Measurements from ENCODE around the gene DARS1.
"Not testable (repeated sequence)": the region's sequence is repeated elsewhere in the genome, so short reads cannot be mapped to it uniquely, and the experiment has no call there.

Gene DARS1

GRCh38 chr2:135894930-135895329, 90.5 kb downstream of the DARS1 start:
- Histone ChIP-seq H3K9me3 (ENCODE audit: insufficient read depth, low read length, severe bottlenecking) (no peaks in the 10 kb centered on the region), H3K4me3 (ENCODE audit: low read depth in 1 of 2, low read length in 2 of 2) (no peak overlapping the region), H3K79me2 (ENCODE audit: insufficient read depth, low read length) (no peaks in the 10 kb centered on the region), H3K9ac (ENCODE audit: low read depth, low read length) (no peak overlapping the region), H3K36me3 (ENCODE audit: insufficient read depth, low read length) (no peaks in the 10 kb centered on the region), H3K4me1 (ENCODE audit: insufficient read depth, low read length) (no peaks in the 10 kb centered on the region), H4K20me1 (ENCODE audit: insufficient read depth, low read length) (no peaks in the 10 kb centered on the region), H2AFZ (ENCODE audit: low read depth, low read length) (no peak overlapping the region), H3K27ac (ENCODE audit: low read length) (no peak overlapping the region), H3K4me2 (ENCODE audit: insufficient read depth, low read length) (no peak overlapping the region), H3K27me3 (ENCODE audit: insufficient read depth, low read length, poor library complexity) (no peaks in the 10 kb centered on the region)
- TF ChIP-seq, protein P1, sequence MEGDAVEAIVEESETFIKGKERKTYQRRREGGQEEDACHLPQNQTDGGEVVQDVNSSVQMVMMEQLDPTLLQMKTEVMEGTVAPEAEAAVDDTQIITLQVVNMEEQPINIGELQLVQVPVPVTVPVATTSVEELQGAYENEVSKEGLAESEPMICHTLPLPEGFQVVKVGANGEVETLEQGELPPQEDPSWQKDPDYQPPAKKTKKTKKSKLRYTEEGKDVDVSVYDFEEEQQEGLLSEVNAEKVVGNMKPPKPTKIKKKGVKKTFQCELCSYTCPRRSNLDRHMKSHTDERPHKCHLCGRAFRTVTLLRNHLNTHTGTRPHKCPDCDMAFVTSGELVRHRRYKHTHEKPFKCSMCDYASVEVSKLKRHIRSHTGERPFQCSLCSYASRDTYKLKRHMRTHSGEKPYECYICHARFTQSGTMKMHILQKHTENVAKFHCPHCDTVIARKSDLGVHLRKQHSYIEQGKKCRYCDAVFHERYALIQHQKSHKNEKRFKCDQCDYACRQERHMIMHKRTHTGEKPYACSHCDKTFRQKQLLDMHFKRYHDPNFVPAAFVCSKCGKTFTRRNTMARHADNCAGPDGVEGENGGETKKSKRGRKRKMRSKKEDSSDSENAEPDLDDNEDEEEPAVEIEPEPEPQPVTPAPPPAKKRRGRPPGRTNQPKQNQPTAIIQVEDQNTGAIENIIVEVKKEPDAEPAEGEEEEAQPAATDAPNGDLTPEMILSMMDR (IDR thresholded peaks at IDR 0.05; ENCODE audit: borderline replicate concordance, extremely low read depth, low read length, poor library complexity, severe bottlenecking) = no peak
- no peak for TF ChIP-seq EZH2 (IDR thresholded peaks at IDR 0.05; ENCODE audit: borderline replicate concordance, low read depth, low read length, severe bottlenecking)
- ATAC-seq (ENCODE audit: insufficient read depth, low read depth) (no peak), DNase-seq (no peak)

- no peaks in the 10 kb centered on the region for H3K79me2 ChIP-seq (ENCODE audit: insufficient read depth, low read length)
- no peak overlapping the region for H3K27ac ChIP-seq (ENCODE audit: low read length)
- ATAC-seq (ENCODE audit: insufficient read depth, low read depth) (no peak), DNase-seq (no peak)
- TF ChIP-seq, protein P1 (IDR thresholded peaks at IDR 0.05; ENCODE audit: borderline replicate concordance, extremely low read depth, low read length, poor library complexity, severe bottlenecking) = no peak
- no peak for TF ChIP-seq EZH2 (IDR thresholded peaks at IDR 0.05; ENCODE audit: borderline replicate concordance, low read depth, low read length, severe bottlenecking)
- no peaks in the 10 kb centered on the region for H3K4me1 ChIP-seq (ENCODE audit: insufficient read depth, low read length)
- no peak overlapping the region for H3K4me2 ChIP-seq (ENCODE audit: insufficient read depth, low read length)
- no peak overlapping the region for H3K4me3 ChIP-seq (ENCODE audit: low read depth in 1 of 2, low read length in 2 of 2)
- no peaks in the 10 kb centered on the region for H3K36me3 ChIP-seq (ENCODE audit: insufficient read depth, low read length)
- no peak overlapping the region for H2AFZ ChIP-seq (ENCODE audit: low read depth, low read length)
- no peaks in the 10 kb centered on the region for H4K20me1 ChIP-seq (ENCODE audit: insufficient read depth, low read length)
- no peak overlapping the region for H3K9ac ChIP-seq (ENCODE audit: low read depth, low read length)
- H3K9me3 ChIP-seq (ENCODE audit: insufficient read depth, low read length, severe bottlenecking) = no peaks in the 10 kb centered on the region
- H3K27me3 ChIP-seq (ENCODE audit: insufficient read depth, low read length, poor library complexity) = no peaks in the 10 kb centered on the region
Observed at GRCh38 chr2:135893374-135893794, 92.0 kb downstream of the DARS1 start.

GRCh38 chr2:135890835-135891234, 94.6 kb downstream of the DARS1 start:
- Histone ChIP-seq H3K9ac (ENCODE audit: low read depth, low read length) (no peak overlapping the region), H3K9me3 (ENCODE audit: insufficient read depth, low read length, severe bottlenecking) (peaks cover 7% of the 10 kb centered on the region)
- no peak for TF ChIP-seq EZH2 (IDR thresholded peaks at IDR 0.05; ENCODE audit: borderline replicate concordance, low read depth, low read length, severe bottlenecking)
- TF ChIP-seq, protein P1 (IDR thresholded peaks at IDR 0.05; ENCODE audit: borderline replicate concordance, extremely low read depth, low read length, poor library complexity, severe bottlenecking) = no peak

DNA sequence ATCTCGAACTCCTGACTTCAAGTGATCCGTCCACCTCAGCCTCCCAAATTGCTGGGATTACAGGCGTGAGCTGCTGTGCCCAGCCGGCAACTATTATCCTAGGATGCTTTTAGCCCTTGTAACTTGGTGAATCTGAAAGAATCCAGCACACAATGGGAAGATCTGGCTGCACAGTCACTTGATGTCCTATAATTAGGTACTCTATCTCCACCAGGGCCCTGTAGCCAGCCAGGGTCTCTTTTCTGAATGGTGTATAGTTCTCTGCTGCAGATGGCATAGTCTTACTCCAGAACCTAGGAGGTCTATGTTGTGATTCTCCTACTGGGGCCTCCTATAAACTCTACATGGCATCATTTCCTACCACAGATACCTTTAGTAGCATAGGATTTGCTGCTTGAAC, 95.3 kb downstream of the DARS1 start:
- DNase-seq (no peak), ATAC-seq (ENCODE audit: insufficient read depth, low read depth) (no peak)
- H3K4me2 ChIP-seq (ENCODE audit: insufficient read depth, low read length) = no peak overlapping the region
- H3K36me3 ChIP-seq (ENCODE audit: insufficient read depth, low read length) = no peaks in the 10 kb centered on the region
- H4K20me1 ChIP-seq (ENCODE audit: insufficient read depth, low read length) = no peaks in the 10 kb centered on the region
- TF ChIP-seq, protein P1 (IDR thresholded peaks at IDR 0.05; ENCODE audit: borderline replicate concordance, extremely low read depth, low read length, poor library complexity, severe bottlenecking) = no peak
- TF ChIP-seq EZH2 (IDR thresholded peaks at IDR 0.05; ENCODE audit: borderline replicate concordance, low read depth, low read length, severe bottlenecking) = no peak
- H3K27ac ChIP-seq (ENCODE audit: low read length) = no peak overlapping the region
- no peaks in the 10 kb centered on the region for H3K4me1 ChIP-seq (ENCODE audit: insufficient read depth, low read length)
- no peaks in the 10 kb centered on the region for H3K79me2 ChIP-seq (ENCODE audit: insufficient read depth, low read length)
- H3K9me3 ChIP-seq (ENCODE audit: insufficient read depth, low read length, severe bottlenecking) = peaks cover 7% of the 10 kb centered on the region
- no peak overlapping the region for H3K4me3 ChIP-seq (ENCODE audit: low read depth in 1 of 2, low read length in 2 of 2)
- H2AFZ ChIP-seq (ENCODE audit: low read depth, low read length) = no peak overlapping the region
- no peak overlapping the region for H3K9ac ChIP-seq (ENCODE audit: low read depth, low read length)
- H3K27me3 ChIP-seq (ENCODE audit: insufficient read depth, low read length, poor library complexity) = no peaks in the 10 kb centered on the region

More at GRCh38 chr2:135890835-135891234, 94.6 kb downstream of the DARS1 start:
- Histone ChIP-seq H3K4me3 (ENCODE audit: low read depth in 1 of 2, low read length in 2 of 2) (no peak overlapping the region), H3K4me1 (ENCODE audit: insufficient read depth, low read length) (no peaks in the 10 kb centered on the region), H3K27me3 (ENCODE audit: insufficient read depth, low read length, poor library complexity) (no peaks in the 10 kb centered on the region), H3K79me2 (ENCODE audit: insufficient read depth, low read length) (no peaks in the 10 kb centered on the region), H2AFZ (ENCODE audit: low read depth, low read length) (no peak overlapping the region; the same call in 1 of the 2 replicates), H3K36me3 (ENCODE audit: insufficient read depth, low read length) (no peaks in the 10 kb centered on the region), H3K27ac (ENCODE audit: low read length) (no peak overlapping the region), H3K4me2 (ENCODE audit: insufficient read depth, low read length) (no peak overlapping the region), H4K20me1 (ENCODE audit: insufficient read depth, low read length) (no peaks in the 10 kb centered on the region)
- DNase-seq = no peak
- no peak for ATAC-seq (ENCODE audit: insufficient read depth, low read depth)

- DNase-seq; ATAC-seq (ENCODE audit: insufficient read depth, low read depth); H3K36me3 ChIP-seq (ENCODE audit: insufficient read depth, low read length); H3K4me2 ChIP-seq (ENCODE audit: insufficient read depth, low read length); H3K4me3 ChIP-seq (ENCODE audit: low read depth in 1 of 2, low read length in 2 of 2); H2AFZ ChIP-seq (ENCODE audit: low read depth, low read length); H3K79me2 ChIP-seq (ENCODE audit: insufficient read depth, low read length); H3K27me3 ChIP-seq (ENCODE audit: insufficient read depth, low read length, poor library complexity); H4K20me1 ChIP-seq (ENCODE audit: insufficient read depth, low read length); H3K4me1 ChIP-seq (ENCODE audit: insufficient read depth, low read length); H3K9ac ChIP-seq (ENCODE audit: low read depth, low read length); H3K9me3 ChIP-seq (ENCODE audit: insufficient read depth, low read length, severe bottlenecking); H3K27ac ChIP-seq (ENCODE audit: low read length): not testable (repeated sequence)
Observed at GRCh38 chr2:135888587-135888986, 96.8 kb downstream of the DARS1 start.

All from DND-41 (cell line).